ENCODE results near the gene IDNK. TPM values are rescaled to one million over a fixed set of nuclear protein-coding genes. Genes with fewer than 3 reads are reported as not detected.

Gene IDNK
- total RNA-seq, 1 donor from 2014 or later, result 3.9 TPM

DNA sequence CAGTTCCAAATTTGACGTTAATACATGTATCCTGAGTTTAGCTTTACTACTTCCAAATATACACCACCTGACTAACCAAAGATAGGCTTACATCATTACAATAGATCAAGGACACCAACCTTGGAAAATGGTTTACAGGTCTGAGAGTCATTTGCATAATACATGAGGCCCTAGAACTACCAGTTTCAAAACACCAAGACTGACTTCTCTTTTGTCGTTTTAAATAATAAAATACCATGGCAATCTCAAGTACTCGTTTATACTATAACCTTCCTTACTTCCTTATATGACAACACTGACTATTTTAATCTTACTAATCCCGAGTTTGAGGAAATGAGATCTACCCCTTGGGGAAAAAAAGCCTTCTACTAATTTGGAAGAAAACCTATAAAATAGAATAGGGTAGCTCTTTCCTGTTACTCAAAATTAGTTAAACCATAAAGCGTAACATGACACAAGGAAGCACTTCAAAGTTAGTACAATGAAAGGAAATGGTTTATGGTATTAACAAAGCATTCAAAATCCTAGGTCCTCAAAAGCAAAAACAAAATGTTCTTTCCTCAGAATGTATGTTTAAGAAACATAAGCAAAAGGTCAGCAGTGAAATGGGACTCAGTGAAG, 42.7 kb downstream of the IDNK start:
- Mint-ChIP-seq H3K4me3 (ENCODE audit: unreplicated experiment) (peak overlapping the region; percentile 9), H3K27me3 (ENCODE audit: unreplicated experiment) (peaks cover 4% of the 10 kb centered on the region), H3K27ac (ENCODE audit: unreplicated experiment) (peak overlapping the region; percentile 81), H3K36me3 (ENCODE audit: low read depth, unreplicated experiment) (peaks cover 12% of the 10 kb centered on the region), H3K4me1 (ENCODE audit: unreplicated experiment) (peaks cover 24% of the 10 kb centered on the region), H3K9me3 (ENCODE audit: unreplicated experiment) (no peaks in the 10 kb centered on the region)
- TF ChIP-seq, protein P1, sequence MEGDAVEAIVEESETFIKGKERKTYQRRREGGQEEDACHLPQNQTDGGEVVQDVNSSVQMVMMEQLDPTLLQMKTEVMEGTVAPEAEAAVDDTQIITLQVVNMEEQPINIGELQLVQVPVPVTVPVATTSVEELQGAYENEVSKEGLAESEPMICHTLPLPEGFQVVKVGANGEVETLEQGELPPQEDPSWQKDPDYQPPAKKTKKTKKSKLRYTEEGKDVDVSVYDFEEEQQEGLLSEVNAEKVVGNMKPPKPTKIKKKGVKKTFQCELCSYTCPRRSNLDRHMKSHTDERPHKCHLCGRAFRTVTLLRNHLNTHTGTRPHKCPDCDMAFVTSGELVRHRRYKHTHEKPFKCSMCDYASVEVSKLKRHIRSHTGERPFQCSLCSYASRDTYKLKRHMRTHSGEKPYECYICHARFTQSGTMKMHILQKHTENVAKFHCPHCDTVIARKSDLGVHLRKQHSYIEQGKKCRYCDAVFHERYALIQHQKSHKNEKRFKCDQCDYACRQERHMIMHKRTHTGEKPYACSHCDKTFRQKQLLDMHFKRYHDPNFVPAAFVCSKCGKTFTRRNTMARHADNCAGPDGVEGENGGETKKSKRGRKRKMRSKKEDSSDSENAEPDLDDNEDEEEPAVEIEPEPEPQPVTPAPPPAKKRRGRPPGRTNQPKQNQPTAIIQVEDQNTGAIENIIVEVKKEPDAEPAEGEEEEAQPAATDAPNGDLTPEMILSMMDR (IDR thresholded peaks at IDR 0.05; ENCODE audit: unreplicated experiment), result no peak
- no peak for DNase-seq (ENCODE audit: low spot score)

DNA sequence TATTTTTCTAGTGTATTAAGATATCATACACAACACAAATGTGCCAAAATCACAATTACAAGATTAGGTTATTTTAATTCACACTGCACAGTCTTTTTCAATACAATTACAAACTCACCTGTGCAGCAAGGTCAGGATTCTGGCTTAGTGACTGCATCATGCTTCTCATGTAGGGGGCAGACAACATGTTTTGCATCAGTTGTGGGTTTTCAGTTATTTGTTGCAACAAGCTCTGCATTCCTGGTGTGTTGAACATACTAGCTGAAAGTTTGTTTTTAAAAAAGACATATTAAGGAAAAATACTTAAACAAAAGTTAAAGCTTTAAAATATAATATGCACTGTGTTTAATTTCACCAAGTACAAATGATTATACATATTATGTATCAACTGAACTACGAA, 46.1 kb downstream of the IDNK start:
- peaks cover 24% of the 10 kb centered on the region for H3K4me1 Mint-ChIP-seq (ENCODE audit: unreplicated experiment)
- no peaks in the 10 kb centered on the region for H3K9me3 Mint-ChIP-seq (ENCODE audit: unreplicated experiment)
- TF ChIP-seq, protein P1 (IDR thresholded peaks at IDR 0.05; ENCODE audit: unreplicated experiment), result no peak
- H3K27ac Mint-ChIP-seq (ENCODE audit: unreplicated experiment), result no peak overlapping the region
- no peak for DNase-seq (ENCODE audit: low spot score)
- no peak overlapping the region for H3K4me3 Mint-ChIP-seq (ENCODE audit: unreplicated experiment)
- H3K27me3 Mint-ChIP-seq (ENCODE audit: unreplicated experiment), result peaks cover 4% of the 10 kb centered on the region
- H3K36me3 Mint-ChIP-seq (ENCODE audit: low read depth, unreplicated experiment), result peaks cover 17% of the 10 kb centered on the region

DNA sequence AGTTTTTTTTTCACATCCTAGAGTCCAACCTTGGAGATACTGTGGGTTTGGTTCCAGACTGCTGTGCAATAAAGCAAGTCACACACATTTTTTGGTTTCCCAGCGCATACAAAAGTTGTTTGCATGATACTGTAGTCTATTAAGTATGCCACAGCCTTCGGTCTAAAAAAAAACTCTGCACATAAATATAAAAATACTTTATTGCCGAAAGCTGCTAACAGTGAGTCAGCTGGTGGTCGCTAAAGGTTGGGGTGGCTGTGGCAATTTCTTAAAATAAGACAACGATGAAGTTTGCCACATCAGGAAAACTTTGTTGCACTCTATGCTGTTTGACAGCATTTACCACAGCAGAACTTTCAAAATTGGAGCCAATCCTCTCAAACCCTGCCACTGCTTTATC, 47.4 kb downstream of the IDNK start:
- H3K27me3 Mint-ChIP-seq (ENCODE audit: unreplicated experiment), result peaks cover 1% of the 10 kb centered on the region
- H3K9me3 Mint-ChIP-seq (ENCODE audit: unreplicated experiment), result no peaks in the 10 kb centered on the region
- TF ChIP-seq, protein P1 (IDR thresholded peaks at IDR 0.05; ENCODE audit: unreplicated experiment), result no peak
- H3K4me3 Mint-ChIP-seq (ENCODE audit: unreplicated experiment), result no peak overlapping the region
- H3K4me1 Mint-ChIP-seq (ENCODE audit: unreplicated experiment), result peaks cover 21% of the 10 kb centered on the region
- H3K36me3 Mint-ChIP-seq (ENCODE audit: low read depth, unreplicated experiment), result peaks cover 13% of the 10 kb centered on the region
- no peak for DNase-seq (ENCODE audit: low spot score)
- no peak overlapping the region for H3K27ac Mint-ChIP-seq (ENCODE audit: unreplicated experiment)

DNA sequence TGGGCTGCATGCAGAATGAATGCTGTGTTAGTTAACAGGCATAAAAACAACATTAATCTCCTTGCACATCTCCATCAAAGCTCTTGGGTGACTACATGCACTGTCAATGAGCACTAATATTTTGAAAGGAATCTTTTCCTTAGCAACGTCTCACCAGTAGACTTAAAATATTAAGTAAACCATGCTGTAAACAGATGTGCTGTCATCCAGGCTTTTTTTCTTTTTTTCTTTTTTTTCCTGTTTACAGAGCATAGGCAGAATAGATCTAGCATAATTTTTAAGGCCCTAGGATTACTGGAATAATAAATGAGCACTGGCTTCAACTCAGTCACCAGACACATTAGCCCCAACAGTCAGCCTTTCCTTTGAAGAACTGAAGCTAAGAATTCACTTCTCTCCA, 48.5 kb downstream of the IDNK start:
- TF ChIP-seq, protein P1 (IDR thresholded peaks at IDR 0.05; ENCODE audit: unreplicated experiment), result no peak
- Mint-ChIP-seq H3K9me3 (ENCODE audit: unreplicated experiment) (no peaks in the 10 kb centered on the region), H3K27ac (ENCODE audit: unreplicated experiment) (no peak overlapping the region), H3K4me3 (ENCODE audit: unreplicated experiment) (no peak overlapping the region), H3K36me3 (ENCODE audit: low read depth, unreplicated experiment) (peaks cover 12% of the 10 kb centered on the region), H3K27me3 (ENCODE audit: unreplicated experiment) (no peaks in the 10 kb centered on the region), H3K4me1 (ENCODE audit: unreplicated experiment) (peaks cover 10% of the 10 kb centered on the region)
- DNase-seq (ENCODE audit: low spot score), result no peak

DNA sequence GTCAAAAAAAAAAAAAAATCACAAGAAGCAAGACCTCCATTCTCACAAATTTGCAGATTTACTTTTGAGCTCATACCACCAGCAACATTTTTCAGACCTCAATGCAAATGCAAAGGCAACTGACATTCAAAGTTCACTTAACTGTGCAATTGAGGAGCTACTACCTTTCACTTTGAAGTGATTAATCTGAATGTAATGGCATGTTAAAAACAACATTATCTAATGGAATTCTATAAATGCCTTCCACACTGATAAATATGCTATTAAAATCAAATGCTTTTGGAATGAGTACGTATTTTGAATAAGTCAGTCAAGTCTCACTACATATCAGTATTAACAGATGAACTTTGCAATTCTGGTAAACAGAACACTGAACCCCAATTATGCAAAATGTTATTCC, 52.5 kb downstream of the IDNK start:
- no peak overlapping the region for H3K4me3 Mint-ChIP-seq (ENCODE audit: unreplicated experiment)
- TF ChIP-seq, protein P1 (IDR thresholded peaks at IDR 0.05; ENCODE audit: unreplicated experiment), result no peak
- no peak for DNase-seq (ENCODE audit: low spot score)
- no peaks in the 10 kb centered on the region for H3K27me3 Mint-ChIP-seq (ENCODE audit: unreplicated experiment)
- no peaks in the 10 kb centered on the region for H3K4me1 Mint-ChIP-seq (ENCODE audit: unreplicated experiment)
- H3K9me3 Mint-ChIP-seq (ENCODE audit: unreplicated experiment), result no peaks in the 10 kb centered on the region
- peaks cover 25% of the 10 kb centered on the region for H3K36me3 Mint-ChIP-seq (ENCODE audit: low read depth, unreplicated experiment)
- H3K27ac Mint-ChIP-seq (ENCODE audit: unreplicated experiment), result no peak overlapping the region

Measured in endothelial cell (in vitro differentiated cells).